Endothelial cell of umbilical vein (primary cell): Measurements from ENCODE around the gene MAPK4.

Source experiments
- EZH2 ChIP-seq: IDR thresholded peaks from 2 replicates; pipeline ENCODE4 v1.6.1; 2012; ENCODE audit warnings: borderline replicate concordance, low read depth, mild to moderate bottlenecking, moderate library complexity, low read length, inconsistent platforms; ENCODE audit not compliant: severe bottlenecking
- JUN ChIP-seq: IDR thresholded peaks from 2 replicates; pipeline ENCODE4 v1.6.1; 2011; ENCODE audit warnings: borderline replicate concordance, low read depth; ENCODE audit not compliant: insufficient read length, insufficient read depth
- MYC ChIP-seq: IDR thresholded peaks from one replicate; pipeline ENCODE4 v1.6.1; 2011; ENCODE audit warnings: mild to moderate bottlenecking, low read depth, low read length
- POLR2A ChIP-seq: IDR thresholded peaks from 2 replicates; pipeline ENCODE4 v1.6.1; 2012; ENCODE audit warnings: low read depth, mild to moderate bottlenecking, control low read depth, low read length
- POLR2AphosphoS5 ChIP-seq: IDR thresholded peaks from 2 replicates; pipeline ENCODE4 v1.6.1; 2012; ENCODE audit warnings: low read depth, mild to moderate bottlenecking, control low read depth, low read length, moderate library complexity; ENCODE audit not compliant: insufficient read depth
- TF ChIP-seq, protein P1 (sequence below), 2 donors: IDR thresholded peaks; 1 replicate in 1 of 2; 2 replicates in 1 of 2; pipeline ENCODE4 v1.5.1; 2011; ENCODE audit warnings: low read length in 2 of 2, mild to moderate bottlenecking in 2 of 2, moderate library complexity in 2 of 2, control low read depth in 1 of 2, inconsistent platforms in 1 of 2, low read depth in 1 of 2; ENCODE audit not compliant: insufficient read depth in 1 of 2; ENCODE audit errors: extremely low read depth in 1 of 2
- TF ChIP-seq, protein P2 (sequence below): IDR thresholded peaks from 2 replicates; pipeline ENCODE4 v1.6.1; 2011; ENCODE audit not compliant: insufficient read depth, insufficient read length

DNA sequence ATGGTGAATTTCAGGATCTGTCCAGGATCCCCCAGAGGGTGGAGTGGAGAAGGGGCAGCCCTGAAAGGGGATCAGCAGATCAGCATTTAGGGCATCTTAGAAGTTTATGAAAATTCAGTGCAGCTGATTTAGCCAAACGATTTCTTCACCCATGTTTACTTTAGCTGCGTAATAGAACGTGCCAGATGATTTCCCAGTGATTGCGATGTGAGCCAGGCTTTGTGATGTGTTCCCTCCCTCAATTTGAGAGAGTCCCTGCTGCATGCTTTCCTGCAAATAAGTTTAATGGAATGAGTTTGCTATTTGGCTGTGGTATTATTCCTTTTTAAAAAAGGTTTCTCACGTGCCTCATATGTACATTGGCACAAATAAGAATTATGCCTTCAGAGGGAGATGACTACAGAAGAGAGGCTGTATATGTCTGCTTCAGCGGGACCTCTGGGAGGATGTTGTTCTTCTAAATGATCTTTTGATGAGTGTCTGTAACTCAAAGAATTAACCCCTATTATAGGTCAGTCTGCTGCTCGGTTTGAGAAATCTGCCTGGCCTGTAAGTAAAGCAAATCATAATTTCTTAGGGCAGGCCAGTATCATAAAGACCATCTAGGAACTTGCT, 148.1 kb downstream of the MAPK4 start:
- TF ChIP-seq, protein P1, sequence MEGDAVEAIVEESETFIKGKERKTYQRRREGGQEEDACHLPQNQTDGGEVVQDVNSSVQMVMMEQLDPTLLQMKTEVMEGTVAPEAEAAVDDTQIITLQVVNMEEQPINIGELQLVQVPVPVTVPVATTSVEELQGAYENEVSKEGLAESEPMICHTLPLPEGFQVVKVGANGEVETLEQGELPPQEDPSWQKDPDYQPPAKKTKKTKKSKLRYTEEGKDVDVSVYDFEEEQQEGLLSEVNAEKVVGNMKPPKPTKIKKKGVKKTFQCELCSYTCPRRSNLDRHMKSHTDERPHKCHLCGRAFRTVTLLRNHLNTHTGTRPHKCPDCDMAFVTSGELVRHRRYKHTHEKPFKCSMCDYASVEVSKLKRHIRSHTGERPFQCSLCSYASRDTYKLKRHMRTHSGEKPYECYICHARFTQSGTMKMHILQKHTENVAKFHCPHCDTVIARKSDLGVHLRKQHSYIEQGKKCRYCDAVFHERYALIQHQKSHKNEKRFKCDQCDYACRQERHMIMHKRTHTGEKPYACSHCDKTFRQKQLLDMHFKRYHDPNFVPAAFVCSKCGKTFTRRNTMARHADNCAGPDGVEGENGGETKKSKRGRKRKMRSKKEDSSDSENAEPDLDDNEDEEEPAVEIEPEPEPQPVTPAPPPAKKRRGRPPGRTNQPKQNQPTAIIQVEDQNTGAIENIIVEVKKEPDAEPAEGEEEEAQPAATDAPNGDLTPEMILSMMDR (IDR thresholded peaks at IDR 0.05; ENCODE audit: extremely low read depth in 1 of 2, insufficient read depth in 1 of 2, low read depth in 1 of 2, low read length in 2 of 2): no peak
- no peak for TF ChIP-seq POLR2A
- TF ChIP-seq EZH2: no peak
- no peak for TF ChIP-seq POLR2AphosphoS5
- TF ChIP-seq JUN: no peak
- TF ChIP-seq, protein P2, sequence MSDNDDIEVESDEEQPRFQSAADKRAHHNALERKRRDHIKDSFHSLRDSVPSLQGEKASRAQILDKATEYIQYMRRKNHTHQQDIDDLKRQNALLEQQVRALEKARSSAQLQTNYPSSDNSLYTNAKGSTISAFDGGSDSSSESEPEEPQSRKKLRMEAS: no peak
- TF ChIP-seq MYC: no peak
